ENCODE results near the gene RASD2.
A peak's percentile ranks its signal among the peaks of the same experiment; 100 is the strongest.

Gene RASD2

GRCh38 chr22:35559354-35560005 lies 18.8 kb downstream of the RASD2 start:
- no peak for DNase-seq (ENCODE audit: low read depth, low spot score)

GRCh38 chr22:35560366-35560765 lies 19.7 kb downstream of the RASD2 start:
- DNase-seq (ENCODE audit: low read depth, low spot score), result no peak

DNA sequence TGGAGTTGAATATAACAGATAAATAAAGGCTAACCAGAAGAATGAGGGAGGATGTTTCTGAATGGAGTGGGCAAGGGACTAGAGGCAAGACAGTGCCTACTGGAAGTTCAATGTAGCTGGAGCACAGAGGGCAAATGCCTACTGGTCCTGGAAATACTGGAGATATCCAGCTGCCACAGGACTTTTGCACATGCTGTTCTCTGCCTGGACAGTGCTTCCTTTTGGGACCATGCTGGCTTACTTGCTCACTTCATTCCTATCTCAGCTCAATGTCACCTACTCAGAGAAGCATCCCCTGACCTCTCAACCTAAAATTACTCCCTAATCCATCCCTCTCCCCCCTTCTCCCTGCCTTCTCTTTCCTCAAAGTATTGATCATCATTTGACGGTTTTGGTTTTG lies 20.2 kb downstream of the RASD2 start:
- no peak for DNase-seq (ENCODE audit: low read depth, low spot score)

GRCh38 chr22:35561796-35562526 lies 21.3 kb downstream of the RASD2 start:
- peak; percentile 64 for DNase-seq (ENCODE audit: low read depth, low spot score)

DNA sequence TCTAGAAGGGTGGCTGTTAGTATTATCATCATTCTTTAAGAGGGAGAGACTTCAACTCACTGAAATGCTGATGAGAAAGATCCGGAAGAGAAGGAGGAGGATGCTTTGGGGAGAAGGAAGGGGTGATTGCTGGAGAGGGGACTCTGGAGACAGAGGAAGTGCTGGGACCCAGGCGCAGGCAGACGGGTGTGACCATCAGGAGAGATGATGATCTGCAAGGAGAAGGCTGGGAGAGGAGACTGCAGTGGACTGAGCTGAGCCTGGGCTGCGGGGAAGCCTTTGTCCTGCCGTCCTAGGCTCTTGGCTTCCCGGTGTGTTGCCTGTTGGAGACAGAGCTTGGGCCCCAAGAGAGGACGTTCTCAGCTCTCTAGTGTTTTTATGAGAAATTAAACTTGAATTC lies 22.6 kb downstream of the RASD2 start:
- DNase-seq (ENCODE audit: low read depth, low spot score), result no peak

DNA sequence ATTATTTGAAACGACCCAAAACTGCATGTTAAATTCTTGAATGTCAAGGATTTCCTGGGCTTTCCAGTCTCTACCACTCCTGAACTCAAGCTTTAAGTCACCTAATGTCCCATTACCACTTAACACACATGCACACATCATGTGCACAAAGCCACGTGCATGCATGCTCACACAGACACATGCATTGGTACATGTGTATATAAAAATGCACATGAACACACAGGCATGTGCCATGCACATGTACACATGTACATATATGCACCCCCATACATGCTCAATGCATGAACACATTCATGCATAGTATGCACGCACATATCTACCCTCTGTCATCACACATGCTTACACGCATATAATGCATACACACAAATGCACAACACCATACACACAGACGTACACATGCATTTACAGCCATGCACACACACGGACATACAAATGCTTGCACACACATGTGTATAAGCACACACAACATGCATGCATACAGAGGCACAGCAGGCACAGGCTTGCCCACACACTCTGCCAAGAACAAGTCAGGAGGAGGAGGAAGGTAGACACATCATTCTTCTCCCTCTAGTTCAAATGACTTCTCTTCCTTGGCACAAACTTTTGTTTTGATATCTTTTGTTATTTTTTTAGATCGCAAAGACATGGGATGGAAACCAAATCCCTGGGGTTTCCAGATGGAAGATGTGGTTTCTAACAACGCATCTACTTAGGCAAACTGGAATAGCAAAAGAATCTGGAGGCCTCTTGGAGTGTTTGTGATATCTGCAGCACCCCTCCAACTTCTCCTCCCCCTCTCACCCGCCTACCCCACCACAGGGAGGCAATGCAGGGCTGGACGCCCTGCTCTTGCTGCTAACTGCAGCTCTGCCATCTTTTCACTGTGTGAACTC lies 24.6 kb downstream of the RASD2 start:
- DNase-seq (ENCODE audit: low read depth, low spot score), result no peak

- peak; percentile 46 for DNase-seq (ENCODE audit: low read depth, low spot score)
Observed at GRCh38 chr22:35567351-35568141, 26.9 kb downstream of the RASD2 start.

DNA sequence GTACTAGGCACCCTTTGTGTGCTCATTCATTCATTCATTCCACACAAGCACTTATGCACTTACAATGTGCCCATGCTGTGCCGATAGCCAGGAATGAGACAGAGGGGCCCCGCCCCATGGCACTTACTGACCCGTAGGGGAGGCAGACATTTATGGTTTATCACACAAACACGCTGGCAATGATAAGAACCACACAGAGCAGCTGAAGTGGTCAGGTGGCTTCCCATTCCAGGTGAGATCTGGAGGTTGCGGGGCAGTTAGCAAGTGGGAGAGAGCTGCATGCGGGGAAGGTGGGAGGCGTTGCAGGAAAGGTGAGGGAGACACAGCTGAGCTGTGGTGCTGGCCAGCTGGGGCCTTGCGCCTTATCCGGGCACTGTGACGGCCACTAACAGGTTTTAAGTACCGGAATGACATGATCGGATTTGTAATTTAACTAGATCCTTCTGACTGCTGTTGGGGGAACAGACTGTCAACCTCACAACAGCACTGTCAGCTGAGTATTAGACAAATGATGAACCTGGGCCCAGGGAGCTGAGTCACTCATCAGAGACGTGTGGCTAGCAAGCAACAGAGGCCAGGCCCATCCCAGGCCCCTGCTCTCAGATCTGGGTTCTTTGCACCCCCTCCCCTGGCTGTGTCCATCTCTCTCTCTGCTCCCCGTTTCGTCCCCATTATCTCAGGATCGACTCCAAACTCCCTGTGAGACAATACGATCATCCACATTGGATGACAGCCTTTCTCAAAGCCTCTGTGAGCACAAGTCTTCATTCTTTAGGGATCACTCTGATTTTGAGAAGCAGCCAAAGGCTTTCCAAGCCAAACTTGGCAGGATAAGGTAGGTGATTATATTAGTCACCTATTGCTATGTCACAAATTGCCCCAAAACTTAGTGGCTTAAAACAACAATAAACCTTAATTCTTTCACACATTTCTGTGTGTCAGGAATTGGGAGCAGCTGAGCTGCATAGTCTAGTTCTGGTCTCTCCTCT lies 28.4 kb downstream of the RASD2 start:
- DNase-seq (ENCODE audit: low read depth, low spot score), result no peak

DNA sequence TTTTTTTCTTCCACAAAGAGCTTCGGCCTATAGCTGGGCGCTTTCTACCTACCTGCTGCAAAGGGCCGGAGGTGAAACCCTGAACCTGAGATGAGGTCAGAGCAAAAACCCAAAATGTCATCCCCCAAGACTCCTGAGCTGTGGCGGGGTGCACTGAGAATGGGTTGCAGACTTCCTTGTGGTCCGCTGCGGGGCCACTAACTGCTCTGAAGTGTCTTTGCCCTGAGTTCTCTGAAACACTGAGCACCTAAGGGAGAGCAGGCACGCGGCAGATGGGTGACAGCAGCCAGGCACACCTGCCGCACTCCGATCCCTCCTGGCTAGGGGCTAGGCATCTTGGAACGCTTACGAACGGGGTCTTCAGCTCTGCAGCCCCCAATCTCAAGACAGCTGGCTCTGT lies 29.3 kb downstream of the RASD2 start:
- no peak for DNase-seq (ENCODE audit: low read depth, low spot score)

- no peak for DNase-seq (ENCODE audit: low read depth, low spot score)
Observed at GRCh38 chr22:35570686-35571194, 30.1 kb downstream of the RASD2 start.

GRCh38 chr22:35572556-35572955 lies 31.9 kb downstream of the RASD2 start:
- no peak for DNase-seq (ENCODE audit: low read depth, low spot score)

GRCh38 chr22:35575116-35575748 lies 34.6 kb downstream of the RASD2 start:
- DNase-seq (ENCODE audit: low read depth, low spot score), result no peak

- DNase-seq (ENCODE audit: low read depth, low spot score), result no peak
Observed at GRCh38 chr22:35576671-35577070, 36.0 kb downstream of the RASD2 start.

DNA sequence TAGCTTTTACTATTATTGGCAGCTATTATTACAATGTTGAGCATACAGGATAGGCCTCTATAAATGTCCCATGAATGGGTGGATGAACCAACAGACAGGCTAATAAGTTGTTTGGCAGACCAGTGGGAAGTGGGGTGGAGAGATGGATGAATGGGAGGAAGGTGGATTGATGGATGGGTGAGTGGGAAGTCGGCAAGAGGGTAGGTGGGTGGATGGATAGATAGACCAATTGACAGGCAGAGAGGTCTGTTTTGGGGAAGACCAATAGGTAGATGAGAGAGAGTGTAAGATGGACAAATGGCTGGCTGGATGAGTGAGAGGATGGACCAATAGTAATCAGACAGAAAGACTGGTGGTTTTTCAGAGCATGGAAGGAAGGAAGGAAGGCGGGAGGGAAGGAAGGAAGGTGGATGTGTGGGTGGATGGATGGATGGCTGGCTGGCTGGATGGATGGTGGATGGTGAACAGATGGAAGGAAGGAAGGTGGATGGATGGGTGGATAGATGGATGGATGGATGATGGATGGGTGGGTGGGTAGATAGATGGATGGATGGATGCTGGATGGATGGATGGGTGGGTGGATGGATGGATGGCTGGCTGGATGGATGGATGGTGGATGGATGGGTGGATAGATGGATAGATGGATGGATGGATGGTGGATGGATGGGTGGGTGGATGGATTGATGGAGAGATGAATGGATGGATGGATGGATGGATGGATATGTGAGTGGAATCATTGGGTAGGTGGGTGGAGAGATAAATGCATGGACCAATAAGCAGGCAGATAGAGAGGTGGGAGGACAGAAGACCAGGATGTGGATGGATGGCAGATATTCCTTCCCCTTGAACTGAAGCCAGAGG lies 37.4 kb downstream of the RASD2 start:
- no peak for DNase-seq (ENCODE audit: low read depth, low spot score)

DNA sequence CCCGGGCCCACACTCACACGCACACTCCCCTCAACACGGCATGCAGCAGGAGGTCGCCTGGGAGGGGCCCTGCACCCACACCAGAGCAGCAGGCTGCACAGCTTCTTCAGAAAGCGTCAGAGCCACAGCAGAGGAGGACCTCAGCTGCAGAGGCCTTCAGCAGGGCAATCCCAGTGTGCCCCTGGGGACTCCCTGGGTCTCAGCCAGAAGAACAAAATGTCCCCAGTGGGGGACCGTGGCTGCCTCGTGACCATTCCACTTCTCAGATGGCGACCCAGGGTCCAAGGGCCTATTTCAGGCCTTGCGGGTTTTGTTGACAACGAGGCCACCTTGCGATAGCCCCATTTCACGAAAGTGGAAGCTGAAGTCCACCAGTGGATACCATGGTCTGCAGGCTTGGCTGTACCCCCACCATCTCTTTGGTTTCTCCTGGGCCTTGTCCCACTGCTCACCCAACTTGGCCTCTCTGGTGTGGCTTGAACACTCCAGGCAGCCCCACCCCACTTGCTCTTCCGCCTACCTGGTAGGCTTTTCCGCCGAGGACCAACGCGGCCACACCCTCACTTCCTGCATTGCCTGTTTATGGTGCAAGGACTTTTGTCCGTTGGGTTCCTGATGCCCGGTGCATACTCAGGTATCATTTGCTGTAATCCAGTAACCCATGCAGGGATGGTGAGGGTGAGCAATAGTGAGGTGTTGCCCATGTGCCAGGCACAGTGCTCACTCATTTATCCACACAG lies 38.4 kb downstream of the RASD2 start:
- DNase-seq (ENCODE audit: low read depth, low spot score), result no peak

- DNase-seq (ENCODE audit: low read depth, low spot score), result peak; percentile 63
Observed at GRCh38 chr22:35580351-35581022, 39.9 kb downstream of the RASD2 start.

DNA sequence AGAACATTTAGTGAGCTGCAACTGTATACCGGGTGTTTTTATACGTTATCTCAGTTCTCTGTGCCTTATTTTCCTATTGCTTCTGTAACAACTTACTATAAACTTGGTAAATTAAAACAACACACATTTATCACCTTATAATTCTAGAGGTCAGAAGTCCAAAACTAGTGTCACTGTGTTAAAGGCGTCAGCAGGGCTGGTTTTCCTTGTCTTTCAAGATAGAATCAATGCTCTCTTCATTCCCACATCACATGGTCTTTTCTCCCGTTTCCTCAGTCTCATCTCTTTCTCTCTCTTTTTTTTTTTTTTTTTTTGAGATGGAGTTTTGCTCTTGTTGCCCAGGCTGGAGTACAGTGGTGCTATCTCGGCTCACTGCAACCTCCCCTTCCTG lies 40.4 kb downstream of the RASD2 start:
- no peak for DNase-seq (ENCODE audit: low read depth, low spot score)
